ENCODE data around the gene FYB2.

The FYB2 gene, protein sequence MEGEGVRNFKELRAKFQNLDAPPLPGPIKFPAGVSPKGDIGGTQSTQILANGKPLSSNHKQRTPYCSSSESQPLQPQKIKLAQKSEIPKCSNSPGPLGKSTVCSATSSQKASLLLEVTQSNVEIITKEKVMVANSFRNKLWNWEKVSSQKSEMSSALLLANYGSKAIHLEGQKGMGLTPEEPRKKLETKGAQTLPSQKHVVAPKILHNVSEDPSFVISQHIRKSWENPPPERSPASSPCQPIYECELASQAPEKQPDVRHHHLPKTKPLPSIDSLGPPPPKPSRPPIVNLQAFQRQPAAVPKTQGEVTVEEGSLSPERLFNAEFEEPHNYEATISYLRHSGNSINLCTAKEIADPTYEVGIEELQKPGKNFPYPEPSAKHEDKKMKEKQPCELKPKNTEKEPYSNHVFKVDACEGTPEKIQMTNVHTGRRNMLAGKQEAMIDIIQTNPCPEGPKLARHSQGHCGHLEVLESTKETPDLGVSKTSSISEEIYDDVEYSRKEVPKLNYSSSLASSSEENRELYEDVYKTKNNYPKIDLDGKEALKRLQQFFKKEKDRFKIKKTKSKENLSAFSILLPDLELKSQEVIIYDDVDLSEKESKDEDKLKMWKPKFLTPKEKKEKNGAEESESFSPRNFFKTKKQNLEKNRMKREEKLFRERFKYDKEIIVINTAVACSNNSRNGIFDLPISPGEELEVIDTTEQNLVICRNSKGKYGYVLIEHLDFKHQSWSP

DNA sequence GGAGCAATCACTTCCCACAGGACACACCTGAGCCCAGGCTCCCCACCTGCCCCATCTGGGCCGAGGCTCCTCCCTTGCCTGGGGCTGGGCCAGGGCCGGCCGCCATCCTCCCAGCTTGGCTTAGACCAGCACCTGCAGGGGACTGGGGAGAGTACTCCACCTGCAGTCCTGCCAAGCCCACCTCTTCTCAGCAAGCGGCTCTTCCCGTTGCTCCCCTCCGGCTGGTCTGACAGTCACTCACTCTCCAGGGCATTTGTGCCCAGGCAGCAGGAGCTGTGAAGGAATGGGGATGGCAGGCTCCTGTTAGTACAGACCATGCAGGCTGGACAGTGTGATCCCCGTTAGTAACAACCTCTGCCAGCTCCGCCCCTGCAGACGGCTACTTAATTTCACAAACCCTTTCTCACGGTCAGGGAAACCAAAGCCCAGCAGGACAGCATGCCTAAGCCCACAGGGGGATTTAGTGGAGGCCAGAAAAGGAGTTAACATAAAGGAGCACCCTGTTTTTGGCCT is at the start of gene FYB2:
FYB2 (minus strand) TSS at position 18 of the 513 bp plus-strand sequence. CDS start 114 bp downstream, outside the sequence.
- FAIRE-seq: no peak

DNA sequence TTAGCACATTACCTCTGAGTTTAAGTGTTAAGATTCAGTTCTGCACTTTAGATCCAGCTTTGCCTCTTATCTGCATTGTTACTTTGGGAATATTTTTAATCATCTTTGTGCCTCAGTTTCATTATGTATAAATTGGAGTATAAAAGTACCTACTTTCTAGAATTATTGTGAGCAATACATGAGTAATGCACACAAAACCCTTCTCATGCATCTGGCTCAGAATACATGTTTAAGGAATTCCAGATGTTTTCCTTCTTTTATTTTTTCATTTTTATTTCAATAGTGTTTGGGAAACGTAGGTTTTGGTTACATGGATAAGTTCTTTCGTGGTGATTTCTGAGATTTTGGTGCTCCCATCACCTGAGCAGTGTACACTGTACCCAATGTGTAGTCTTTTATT is 49.6 kb upstream of the FYB2 start:
- no peak for FAIRE-seq

- no peak for FAIRE-seq
These were observed 48.3 kb upstream of the FYB2 start for GRCh38 chr1:56867491-56867890.

DNA sequence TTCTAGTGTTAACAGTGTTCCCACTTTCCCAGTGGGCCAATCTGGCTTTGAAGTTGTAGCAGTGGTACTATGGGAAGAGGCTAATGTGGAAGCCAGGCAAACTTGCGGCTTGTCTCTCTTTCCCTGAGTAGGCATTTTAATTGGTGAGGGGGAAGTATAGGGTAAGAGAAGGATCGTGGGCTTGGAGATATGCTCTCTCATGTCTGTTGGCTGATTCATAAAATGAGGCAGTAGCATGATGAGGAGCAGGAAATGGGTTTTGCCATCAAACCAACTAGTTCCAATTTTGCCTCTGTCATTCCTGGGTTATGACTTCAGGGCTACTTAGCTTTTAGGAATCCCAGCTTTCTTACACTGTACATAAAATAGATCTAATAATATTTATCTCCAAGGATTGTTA is 47.5 kb upstream of the FYB2 start:
- FAIRE-seq: no peak

DNA sequence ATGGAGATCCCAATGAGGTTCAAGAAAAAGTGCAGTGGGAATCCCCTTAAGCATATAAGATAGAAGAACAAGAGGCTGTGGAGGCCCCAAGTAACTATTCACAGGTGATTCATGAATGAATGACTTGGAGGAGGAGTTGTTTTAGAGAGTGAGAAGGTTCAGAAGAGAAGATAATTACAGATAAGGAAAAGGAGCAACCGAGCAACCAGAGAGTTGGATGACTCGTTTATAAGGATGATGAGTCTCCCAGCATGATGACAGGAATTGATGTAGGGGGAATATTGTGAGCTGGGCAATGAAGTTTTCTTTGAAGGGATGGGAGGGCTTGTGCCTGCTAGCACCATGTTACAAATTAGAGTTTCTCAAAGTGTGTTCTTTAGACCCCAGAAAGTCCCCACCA is 45.2 kb upstream of the FYB2 start:
- no peak for FAIRE-seq

DNA sequence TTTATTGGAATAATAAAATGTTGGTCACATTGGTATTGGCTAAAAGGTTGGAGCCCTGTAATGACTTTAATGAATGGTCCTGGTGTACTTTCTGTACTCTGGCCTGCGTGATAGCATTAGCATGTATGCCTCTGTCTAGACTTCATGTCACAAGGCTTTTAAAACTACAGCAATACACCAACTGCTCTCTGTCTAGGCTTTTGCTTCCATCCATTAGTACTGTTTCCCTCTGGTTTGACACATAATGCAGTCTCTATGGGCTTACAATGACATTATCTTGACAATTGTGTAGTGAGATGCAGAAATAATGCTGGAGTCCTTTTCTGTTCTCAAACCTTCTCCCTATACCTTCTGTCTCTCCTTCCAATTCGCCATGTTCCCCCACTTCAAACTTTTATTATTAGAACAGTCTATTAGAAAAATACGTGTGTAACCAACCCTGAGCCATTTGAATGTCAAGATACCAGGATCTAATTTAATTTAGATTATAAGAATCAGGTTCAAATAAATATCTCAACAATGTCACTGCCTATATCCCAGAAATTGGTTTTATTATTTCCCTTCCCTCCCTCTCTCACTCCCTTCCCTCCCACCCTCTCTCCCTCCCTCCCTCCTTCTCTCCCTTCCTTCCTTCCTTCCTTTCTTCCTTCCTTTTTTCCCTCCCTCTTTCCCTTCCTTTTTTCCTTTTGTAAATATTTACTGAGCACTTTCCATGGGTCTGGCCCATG is 44.2 kb upstream of the FYB2 start:
- FAIRE-seq: no peak

- no peak for FAIRE-seq
These were observed 40.1 kb upstream of the FYB2 start for GRCh38 chr1:56859287-56859686.

DNA sequence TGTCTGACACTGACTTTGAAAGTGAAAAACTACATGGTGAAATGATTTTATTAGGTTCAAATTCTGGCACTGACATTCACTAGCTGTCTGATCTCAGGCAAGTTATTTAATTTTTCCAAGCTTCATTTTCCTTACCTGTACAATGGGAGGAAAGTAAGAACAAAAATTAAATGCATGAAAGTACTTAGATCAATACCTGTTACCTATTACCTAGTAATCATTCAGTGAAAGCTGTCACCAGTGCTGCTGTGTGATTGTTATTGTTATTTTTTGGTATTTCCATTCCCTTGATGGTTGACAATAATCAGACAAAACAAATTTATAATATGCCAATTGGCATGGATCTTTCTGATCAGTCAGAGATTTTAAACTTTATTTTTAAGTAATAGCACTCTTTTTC is 37.0 kb upstream of the FYB2 start:
- no peak for FAIRE-seq

GRCh38 chr1:56855190-56855589 is 36.0 kb upstream of the FYB2 start:
- no peak for FAIRE-seq

- FAIRE-seq: no peak
These were observed 35.4 kb upstream of the FYB2 start, which contains the start of gene C8A for GRCh38 chr1:56854521-56855099. Gene C8A (plus strand): TSS chr1:56854797. CDS start chr1:56854902, 105 bp downstream.

GRCh38 chr1:56852476-56852875 is 33.3 kb upstream of the FYB2 start:
- FAIRE-seq: no peak

DNA sequence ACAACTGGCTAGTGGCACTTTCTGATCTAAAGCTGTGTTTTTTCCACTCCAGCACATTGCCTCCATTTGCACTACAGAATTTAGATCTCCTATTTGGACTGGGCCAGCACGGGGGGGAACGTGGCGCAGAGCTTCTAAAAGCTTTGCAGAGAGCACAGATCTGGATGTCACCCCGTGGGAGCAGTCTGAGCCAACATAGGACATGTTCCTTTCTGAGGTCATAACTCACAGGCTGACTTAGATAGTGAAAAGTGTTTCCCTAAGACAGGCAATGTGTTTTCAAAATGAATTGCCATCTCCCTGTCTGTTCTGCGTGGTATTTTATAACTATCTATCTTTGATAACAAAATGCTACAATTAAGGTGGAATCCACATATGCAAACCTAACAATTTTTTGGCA is 31.7 kb upstream of the FYB2 start:
- FAIRE-seq: no peak

DNA sequence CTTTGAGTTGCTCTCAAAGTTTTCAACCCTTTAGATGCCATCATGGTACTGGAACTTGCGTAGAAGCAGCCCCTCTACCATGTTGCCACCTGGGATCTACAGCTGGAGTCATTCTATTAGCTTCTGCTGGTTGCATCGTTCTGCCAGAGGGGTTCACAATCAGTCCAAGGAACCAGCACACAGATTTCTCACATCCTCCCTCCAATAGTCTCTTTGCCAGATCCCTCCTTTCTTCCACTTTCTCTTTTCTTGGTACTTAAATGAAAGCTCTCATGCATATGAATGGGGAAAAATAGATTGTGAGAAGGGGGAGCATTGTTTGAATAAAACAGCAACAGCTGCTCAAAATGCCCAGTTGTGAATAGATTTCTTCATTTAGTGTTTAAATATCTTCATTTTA is 31.2 kb upstream of the FYB2 start:
- no peak for FAIRE-seq

DNA sequence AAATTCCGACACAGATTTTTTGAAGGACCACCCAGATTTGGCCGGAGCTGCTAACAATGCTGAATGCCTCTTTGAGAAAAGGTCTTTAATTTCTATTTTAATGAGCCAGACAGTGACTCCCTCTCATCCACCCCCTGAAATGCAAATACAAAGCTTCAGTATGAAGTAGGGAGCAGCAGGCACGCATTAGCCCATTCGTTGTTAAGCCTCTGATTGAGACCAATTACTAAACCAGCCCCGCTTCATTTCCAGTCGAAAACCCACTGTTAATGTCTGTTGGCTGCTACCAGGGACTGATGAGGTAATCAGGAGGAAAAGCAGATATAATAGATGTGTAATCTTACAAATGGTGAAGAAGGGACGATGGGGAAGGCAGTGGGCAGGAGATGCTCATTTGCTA is 30.5 kb upstream of the FYB2 start:
- FAIRE-seq: no peak

DNA sequence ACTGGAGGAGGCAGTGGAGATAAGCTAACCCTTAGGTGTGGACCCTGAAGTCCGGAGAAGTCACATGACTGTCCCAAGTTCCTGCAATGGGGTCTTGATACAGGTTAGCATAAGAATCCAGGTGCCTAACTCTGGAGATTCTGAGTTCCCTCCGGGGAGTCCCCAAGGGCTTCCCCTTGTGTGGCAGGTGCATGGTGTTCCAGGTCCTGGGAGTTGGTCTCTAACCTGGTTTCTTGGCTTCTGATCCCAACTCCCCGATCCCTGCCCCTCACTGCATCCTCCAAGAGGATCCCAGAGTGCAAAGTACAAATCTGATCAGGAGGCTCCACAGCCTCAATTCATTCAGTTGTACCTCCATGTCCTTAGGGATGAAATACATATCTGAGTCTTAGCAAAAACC is 26.1 kb upstream of the FYB2 start:
- FAIRE-seq: no peak

DNA sequence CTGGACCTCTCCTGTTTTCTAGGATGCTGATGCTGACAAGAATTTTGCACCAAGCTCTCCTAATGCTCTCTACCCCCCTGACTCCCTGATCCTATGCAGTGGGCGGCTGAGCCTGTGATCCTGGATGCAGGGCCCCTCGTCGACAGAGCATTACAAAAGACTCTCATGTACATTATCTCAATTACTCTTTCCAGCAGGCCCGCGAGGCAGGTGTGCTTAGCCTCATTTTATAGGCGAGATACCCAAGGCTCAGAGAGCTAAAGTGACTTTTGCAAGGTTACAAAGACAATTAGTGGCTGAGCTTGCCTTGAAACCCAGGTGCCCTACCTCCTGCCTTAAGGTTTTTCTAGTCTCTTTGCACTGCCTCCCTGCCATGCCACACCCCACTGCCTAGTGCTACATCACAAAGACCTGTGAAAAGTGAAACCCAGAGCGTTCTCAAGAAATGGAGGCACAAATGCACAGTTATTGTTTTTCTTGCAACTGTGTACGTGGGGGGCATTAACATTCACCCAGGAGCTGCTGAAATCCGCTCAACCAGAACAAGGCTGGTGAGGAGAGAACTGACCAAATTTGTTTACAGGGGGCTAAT is 25.4 kb upstream of the FYB2 start:
- FAIRE-seq: no peak

DNA sequence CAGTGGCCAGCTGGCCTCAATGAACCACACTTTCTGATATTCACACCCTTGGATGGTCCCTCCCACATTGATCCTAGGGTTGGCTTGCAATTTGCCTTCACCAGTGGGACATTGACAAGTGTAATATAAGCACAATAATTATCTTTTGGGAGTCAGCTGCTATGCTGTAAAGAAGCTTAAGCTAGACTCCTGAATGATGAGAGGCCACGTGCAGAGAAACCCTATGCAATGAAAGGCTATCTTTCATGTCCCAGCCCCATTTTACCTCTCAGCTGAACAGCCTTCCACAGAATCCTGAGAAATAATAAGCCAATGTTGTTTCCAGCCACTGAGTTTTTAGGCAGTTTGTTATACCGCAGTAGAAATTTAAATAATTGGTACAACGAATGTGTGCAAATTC is 24.3 kb upstream of the FYB2 start:
- no peak for FAIRE-seq

DNA sequence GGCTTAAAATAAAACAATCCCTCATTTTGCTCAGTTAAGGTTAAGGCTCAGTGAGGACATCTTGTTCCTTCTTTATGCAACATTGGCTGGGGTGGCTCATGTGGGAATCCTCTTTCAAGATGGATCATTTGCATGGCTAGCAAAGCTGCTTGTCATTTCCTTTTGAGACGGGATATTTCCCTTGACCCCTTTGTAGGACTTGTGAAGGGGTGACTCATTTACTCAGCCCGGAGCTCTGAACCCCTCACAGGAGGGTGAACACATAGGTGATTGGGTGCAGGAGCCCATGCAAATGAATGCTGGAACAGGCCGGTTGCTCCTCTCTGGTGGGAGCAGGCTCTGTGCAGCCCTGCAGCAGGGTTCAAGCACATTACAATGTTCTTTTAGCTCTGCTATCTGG is 19.6 kb upstream of the FYB2 start:
- no peak for FAIRE-seq

DNA sequence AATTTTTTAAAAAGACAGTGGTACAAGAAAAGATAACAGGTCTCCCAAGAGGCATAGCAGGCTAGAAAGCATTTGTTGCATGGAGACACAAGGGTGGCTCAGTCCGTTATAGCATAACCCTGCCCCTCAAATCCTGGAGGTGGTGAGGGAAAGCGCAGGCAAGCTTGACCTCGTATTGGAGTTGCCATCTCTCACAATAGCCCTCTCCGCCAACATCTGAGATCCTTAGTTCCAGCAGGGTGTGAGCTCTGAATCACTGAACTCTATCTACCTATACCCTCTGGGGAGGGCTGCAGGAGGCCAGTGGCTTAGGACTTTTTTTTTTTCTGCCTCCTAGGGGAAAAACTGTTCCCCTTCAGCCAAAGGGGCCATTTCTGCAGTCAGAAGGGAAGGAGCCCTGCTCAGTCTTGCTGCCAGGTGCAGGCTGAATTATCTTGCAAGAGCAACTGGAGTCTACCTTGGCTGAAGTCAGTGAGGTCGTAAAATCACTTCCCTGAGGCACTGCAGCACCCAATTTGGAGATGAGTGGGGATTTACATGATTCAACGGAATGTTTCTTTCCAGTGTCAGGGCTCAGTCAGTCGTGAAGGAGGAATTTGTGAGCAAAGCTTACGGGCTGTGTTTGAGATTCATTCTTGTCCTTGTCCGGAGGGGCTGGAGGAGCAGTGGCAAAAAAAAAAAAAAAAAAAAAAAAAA is 18.2 kb upstream of the FYB2 start:
- no peak for FAIRE-seq

- no peak for FAIRE-seq
These were observed 17.2 kb upstream of the FYB2 start for GRCh38 chr1:56836359-56836758.

DNA sequence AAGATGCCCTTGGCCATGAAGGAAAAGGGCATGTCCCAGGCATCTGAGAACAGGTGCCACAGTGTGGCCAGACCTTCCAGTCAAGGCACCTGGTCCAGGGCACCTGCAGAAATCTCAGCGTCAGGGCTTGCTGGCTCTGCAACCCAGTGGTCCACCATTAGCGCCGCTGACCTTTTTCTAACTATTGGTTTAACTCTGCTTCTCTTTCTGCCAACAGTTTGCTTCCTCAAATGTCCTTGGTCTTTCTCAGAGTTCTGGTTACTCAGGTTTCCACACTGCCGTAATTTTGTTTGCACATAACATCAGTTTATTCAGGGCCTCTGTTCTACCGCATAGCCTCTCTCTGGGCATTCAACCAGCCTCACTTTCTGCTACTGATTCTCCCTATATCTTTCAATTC is 16.5 kb upstream of the FYB2 start:
- FAIRE-seq: no peak

Data from islet of Langerhans (tissue), 1 donor.